Right ventricle myocardium superior (tissue), 1 donor: ENCODE data around the gene OR2T10. TPM values are rescaled to one million over a fixed set of nuclear protein-coding genes. Genes with fewer than 3 reads are reported as not detected.
"Not testable (repeated sequence)": the region's sequence is repeated elsewhere in the genome, so short reads cannot be mapped to it uniquely, and the experiment has no call there.

Experiments
- ATAC-seq: fragments of 200-7000 bp; cut with Tn5 transposase; one replicate; pipeline ENCODE4 v1.9.1; 2020; ENCODE audit warnings: mild to moderate bottlenecking; ENCODE audit not compliant: poor library complexity
- DNase-seq: peaks from one replicate; pipeline ENCODE4 v3.0.0-alpha.2; 2020
- intact Hi-C: fragments of 100-400 bp; cut with DNase I; formaldehyde crosslinking; loops from one replicate; pipeline ENCODE4 v1.11.2; 2022
- long read RNA-seq: library from polyadenylated mRNA; unstranded; transcript quantifications from one replicate; pipeline ENCODE4 v2.0.0, GENCODE V29; 2021
- total RNA-seq: library from RNA; stranded (reverse); fragmentation: NEBNext Ultra II Directional; extraction: Animal tissue kit (Norgen Biotek cat#: 25700); gene quantifications from one replicate; pipeline ENCODE4 v1.2.1, GENCODE V29; 2021
- donor health status: DM: no; HTN: yes; CAD: no; lungs with severe emphysema.

The OR2T10 gene, protein sequence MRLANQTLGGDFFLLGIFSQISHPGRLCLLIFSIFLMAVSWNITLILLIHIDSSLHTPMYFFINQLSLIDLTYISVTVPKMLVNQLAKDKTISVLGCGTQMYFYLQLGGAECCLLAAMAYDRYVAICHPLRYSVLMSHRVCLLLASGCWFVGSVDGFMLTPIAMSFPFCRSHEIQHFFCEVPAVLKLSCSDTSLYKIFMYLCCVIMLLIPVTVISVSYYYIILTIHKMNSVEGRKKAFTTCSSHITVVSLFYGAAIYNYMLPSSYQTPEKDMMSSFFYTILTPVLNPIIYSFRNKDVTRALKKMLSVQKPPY
- total RNA-seq = not detected
- long read RNA-seq = 0 reads

DNA sequence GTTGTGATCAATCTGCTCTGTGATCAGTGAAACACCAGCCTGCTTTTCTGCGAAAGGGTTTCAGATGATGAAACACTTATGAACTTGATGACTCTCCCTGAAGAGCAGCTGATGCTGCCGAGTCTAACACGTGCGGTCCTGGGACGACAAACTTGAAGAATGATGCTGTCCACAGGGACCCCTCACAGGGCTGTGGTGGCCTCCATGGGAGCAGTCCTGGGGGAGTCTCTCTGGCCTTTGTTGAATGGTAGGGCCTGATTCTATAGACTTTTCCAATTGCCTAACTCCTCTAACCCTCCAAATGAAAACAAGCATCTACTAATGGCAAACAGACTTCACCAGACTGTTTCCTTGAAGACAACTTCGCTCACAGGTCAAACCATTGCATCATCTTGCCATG lies at the start of gene OR2T10:
Gene OR2T10, minus strand, starts transcription at position 112 of the 400 bp plus-strand sequence. CDS start 3,932 bp downstream, outside the sequence.
- ATAC-seq (no peak), DNase-seq (no peak)
- intact Hi-C loops = no loop called here

DNA sequence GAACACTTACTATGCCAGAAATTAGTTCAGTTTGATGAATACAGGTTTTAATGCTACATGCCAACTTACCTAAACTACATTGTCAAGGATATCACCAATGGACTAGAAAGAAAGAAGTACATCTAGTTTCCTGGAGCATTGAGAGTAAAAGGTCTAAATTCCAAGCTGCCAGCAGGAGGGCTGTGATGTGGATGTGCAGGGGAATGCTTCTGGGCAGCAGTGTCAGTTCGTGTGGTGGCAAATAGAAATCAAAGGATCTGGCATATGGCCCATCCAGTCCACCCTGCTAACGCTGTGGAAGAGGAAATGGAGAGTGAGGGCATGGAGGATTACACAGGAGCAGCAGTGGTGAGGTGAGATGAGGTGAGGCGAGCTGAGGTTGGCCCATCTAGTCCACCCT lies 47.7 kb upstream of the OR2T10 start, which contains the start of gene OR2T35:
Gene OR2T35, minus strand, starts transcription at position 101 of the 400 bp plus-strand sequence. CDS start 6,020 bp downstream, outside the sequence.
- ATAC-seq, DNase-seq: not testable (repeated sequence)
- intact Hi-C loops = loop anchor here (10.0 kb wide), 1 partner anchor 200 kb away; the partner anchor contains the start of gene OR2T2

DNA sequence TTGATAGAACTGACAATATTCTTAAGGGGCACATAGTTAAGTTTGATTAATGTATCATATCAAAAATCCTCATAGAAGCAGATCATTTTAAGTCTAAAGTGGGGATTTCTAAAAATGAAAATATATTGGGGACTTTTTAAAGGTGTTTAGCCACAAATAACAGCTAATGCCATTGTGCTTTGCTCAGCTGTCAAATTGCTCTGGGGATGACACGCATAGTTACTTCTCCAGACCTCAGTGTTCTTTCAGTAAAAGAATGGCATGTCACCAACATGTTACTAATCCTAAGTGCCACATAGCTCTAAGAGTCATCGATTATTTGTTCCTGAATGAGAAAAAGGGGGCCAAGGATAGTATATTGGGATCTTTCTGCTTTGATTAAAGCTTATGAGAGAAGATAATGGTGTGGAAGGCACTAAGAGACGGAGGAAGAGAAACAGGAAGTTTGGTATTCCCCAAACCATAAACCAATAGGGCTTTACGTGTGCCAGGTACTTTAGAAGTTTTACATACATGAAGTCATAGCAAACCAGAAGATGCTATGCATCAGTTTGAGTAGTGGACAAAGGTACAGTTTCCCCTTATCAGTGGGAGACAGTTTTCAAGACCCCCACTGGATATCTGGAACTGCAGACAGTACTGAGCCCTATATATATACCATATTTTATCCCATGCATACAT lies 45.6 kb upstream of the OR2T10 start:
- intact Hi-C loops = loop anchor here (10.0 kb wide), 1 partner anchor 198 kb away; the partner anchor contains the start of gene OR2T2
- not testable (repeated sequence) for ATAC-seq

DNA sequence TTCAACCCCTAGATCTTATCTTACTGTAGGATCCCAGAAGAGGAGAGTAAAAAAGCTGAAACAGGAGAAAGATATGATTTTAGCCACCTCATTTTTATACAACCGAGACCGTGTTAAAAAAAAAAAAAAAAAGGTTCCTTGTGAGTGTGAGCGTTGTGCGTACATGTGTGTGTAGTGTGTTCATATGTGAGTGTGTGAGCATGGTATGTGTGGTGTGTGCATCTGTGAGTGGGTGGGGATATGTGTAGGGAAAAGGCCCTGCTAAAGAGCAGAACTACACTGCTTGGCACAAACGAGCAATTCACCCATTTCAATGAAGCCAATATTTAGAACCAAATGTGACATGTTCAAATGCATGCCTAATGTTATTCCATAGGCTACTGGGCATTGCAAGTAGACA lies 44.1 kb upstream of the OR2T10 start:
- not testable (repeated sequence) for DNase-seq, ATAC-seq
- intact Hi-C loops = loop anchor here (10.0 kb wide), 1 partner anchor 197 kb away; the partner anchor contains the start of gene OR2T2

More for the DNA sequence above, 45.6 kb upstream of the OR2T10 start:
- DNase-seq = not testable (repeated sequence)

DNA sequence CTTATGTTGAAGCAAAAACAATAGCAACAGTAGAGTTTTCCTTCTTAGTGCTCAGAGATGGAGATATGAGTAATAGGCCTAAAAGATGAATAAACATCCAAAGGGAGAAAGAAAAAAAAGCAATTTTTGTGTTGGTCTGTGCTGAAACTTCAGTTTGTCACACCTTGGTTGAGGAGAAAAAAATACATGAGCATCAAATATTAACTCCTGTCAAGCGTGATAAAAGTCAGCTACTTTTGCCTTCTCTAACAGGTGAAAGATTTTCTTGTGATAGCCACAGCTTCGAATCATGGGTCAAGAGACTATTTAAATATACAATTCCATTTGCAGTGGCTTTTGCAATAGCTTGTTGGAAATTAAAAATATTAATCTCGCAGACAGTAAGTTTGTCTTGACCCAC lies 43.4 kb upstream of the OR2T10 start:
- DNase-seq = not testable (repeated sequence)
- intact Hi-C loops = loop anchor here (10.0 kb wide), 1 partner anchor 196 kb away; the partner anchor contains the start of gene OR2T2

DNA sequence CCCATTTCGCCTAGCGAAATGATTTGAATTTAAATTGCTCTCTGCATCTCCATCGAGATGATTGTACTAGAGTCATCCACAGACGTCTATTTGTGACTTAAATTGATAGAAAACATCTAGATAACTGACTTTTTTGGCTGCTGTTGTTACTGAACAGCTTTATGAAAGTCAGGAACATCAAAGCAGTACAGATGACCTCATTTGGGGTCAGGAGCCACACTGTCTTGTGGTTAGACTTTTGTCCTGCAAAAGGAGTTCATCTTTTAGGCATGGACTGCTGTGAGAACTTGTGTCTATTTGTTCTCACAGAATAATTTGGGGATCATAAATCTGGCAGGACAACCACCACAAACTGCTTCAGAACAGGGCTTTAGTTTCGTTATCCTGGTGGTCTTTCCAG lies 42.2 kb upstream of the OR2T10 start:
- intact Hi-C loops = loop anchor here (10.0 kb wide), 1 partner anchor 195 kb away; the partner anchor contains the start of gene OR2T2

More for the DNA sequence above, 43.4 kb upstream of the OR2T10 start:
- not testable (repeated sequence) for ATAC-seq

DNA sequence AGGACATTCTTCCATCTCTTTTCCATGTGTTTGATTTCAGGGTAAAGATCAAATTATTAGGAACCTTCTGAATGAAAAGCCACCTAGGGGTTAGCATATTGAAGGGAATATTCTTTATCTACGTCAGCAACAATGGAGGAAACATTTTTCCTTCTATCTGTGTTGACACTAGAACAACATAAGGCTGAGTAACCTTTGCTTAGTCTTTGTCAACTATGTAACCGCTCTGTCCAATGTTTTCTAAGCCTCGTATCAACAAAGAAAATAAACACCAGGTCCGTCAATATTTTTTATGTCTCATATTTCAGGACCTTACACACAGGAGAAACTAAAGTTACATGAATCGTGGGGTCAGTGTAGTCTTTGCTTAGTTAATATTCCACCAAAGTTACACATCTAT lies 39.1 kb upstream of the OR2T10 start:
- DNase-seq, intact Hi-C loops, ATAC-seq: not testable (repeated sequence)

More for the DNA sequence above, 42.2 kb upstream of the OR2T10 start:
- not testable (repeated sequence) for DNase-seq, ATAC-seq

DNA sequence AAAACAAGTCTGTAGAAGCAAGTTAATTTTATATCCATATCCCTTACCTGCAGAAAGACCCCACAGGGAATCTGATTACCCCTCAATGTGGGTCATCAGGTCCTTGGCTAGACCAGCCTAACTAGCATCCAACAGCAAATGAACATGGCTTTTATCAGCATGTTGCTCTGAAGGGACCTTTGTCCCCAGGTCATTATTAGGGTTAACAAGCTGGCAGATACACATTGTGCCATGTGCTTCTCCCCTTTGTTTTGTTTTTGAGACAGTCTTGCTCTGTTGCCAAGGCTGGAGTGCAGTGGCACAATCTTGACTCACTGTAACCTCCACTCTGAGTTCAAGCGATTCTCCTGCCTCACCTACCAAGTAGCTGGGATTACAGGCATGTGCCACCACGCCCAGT lies 37.5 kb upstream of the OR2T10 start, which contains the start of gene OR2T11:
Gene OR2T11, minus strand, starts transcription at position 101 of the 400 bp plus-strand sequence. CDS start 7,963 bp downstream, outside the sequence.
- intact Hi-C loops, DNase-seq, ATAC-seq: not testable (repeated sequence)

DNA sequence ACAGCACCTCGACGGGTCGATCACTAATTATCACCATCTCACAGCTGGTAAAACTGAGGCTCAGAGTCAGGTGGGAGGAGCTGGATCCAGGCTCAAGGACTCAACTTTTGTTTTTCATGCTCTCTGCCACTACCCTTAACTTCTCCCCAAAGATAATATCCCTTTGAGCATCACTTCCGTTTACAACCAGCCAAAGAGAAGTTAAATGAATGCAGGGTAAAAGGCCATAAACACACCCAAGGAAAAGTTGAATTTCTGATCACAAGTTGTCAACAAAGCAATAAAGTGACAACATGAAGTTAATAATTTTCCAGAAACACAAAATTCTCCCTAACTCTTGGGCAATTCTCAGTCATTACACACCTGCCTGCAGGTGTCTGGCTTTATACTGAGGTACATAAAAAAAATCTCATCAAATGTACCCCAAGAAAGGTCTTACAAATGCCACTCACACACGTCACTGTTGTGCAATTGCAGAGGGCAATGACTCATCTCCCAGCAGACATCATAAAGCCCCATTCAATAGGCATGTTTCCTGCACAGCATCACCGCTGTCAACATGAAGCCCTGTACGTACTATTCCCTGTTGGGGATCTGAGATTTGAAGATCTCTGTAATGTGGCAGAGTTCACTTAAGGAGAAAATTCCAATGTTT lies 34.0 kb upstream of the OR2T10 start:
- ATAC-seq = no peak
- no peak for DNase-seq
- intact Hi-C loops = no loop called here

DNA sequence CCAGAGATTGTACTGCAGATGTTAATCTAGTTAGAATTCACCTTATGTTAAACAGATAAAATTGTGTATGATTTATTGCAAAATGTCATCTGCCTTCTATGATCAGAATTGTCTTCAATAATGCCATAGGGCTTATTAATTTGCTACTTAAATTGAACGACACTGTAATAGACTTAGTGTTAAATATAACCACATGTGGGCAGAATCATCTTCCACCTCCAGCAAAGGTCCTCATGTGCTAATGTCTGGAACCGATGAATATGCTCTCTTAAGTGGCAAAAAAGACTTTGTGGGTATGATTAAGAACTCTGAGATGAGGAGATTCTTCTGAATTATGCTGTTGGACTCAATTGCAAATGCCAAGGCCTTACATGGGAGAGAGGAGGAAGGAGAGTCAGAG lies 33.1 kb upstream of the OR2T10 start:
- no peak for ATAC-seq
- DNase-seq = no peak
- intact Hi-C loops = no loop called here

DNA sequence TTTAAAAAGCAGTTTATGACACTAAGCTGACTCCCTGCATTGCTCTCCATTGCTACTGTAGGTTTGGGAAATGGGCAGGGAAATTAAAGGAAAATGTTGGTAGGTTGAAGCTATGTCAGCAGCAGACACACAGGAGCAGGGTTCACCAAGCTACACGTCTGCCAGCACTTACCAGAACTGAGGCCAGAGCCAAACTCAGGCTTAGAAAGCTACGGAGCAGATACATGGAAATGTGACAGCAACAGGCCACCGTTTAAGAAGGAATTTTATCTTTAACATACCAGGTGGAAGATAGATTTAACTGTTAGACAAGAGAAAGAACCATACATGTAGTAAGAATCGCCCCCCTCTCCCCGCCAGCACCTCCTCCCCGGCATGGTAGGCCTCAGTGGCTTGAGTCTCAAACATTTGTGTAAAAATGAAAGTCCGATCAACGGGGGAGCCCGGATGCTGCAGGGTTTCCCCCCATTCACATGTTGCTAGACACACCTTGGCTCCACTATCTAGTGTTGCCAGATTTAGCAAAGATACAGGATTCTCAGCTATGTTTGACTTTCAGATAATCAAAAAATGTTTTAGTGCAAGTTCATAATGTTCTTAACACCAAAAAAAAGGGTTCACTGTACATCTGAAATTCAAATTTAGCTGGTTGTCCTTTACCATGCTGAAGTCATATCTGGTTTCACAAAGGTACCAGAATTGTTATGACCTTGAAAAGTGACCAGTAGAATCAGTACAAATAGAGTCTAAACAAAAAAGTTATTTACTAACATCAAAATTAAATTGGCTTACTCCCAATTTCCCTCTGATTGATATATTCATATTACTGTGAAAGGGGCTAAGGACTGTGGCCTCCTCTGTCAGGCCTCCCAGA lies 30.7 kb upstream of the OR2T10 start:
- intact Hi-C loops = no loop called here
- ATAC-seq (no peak), DNase-seq (no peak)

DNA sequence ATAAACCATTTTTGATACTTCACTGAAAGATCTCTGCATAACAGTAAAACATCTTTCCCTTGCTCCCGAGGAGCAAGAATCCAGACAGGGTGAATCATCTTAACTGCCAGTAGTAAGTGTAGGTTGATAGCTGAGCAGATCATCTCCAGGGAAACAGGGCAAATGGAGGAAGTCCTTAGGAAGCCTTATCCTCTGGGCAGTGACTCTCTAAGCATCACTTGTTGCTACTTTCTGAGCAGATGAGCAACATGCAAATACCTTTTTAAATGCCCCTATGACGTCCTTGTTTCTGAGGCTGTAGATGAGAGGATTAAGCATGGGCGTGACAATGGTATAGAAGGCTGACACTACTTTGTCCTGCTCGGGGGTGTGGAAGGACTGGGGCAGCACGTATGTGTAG lies 28.5 kb upstream of the OR2T10 start:
- ATAC-seq = no peak
- DNase-seq = no peak
- intact Hi-C loops = no loop called here

DNA sequence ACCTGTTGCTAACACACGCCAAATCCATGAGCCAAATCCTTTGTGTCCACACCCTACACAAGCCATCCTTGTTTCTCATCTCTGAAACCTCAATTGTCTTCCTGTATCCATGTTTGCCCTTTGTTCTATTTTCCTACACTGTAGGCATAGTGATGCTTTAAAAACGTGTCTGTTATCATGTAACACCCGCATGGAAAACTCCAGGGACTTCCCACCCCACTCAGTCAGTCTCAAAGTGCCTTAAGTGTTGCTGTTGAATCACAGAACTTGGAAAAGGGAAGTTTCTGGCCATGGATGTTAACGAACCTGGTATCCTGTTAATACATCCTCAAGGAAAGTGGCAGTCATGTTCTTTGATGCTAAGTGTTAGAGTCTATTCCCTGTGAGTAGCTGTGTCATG lies 27.7 kb upstream of the OR2T10 start:
- no peak for DNase-seq
- ATAC-seq = no peak
- intact Hi-C loops = no loop called here

DNA sequence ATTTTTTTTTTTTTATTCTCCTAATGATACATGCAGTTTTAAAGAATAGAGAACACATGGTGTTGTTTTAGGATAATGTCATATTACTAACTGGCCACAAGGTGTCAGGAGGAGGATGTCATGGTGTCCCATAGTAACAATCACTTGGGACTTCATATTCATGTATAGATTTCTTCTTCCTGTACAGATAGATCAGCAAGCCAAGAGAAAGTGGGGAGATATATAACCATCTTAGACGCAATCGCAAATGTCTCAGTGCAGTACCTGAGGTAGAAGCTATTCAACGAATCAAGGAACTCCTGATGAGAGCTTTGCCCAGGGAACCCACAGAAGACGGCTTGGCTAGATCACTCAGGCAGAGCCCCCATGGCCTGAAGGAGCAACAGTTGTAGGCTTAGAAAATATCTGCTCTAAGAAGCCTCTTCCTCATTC lies 25.1 kb upstream of the OR2T10 start:
- ATAC-seq (peak; percentile 68), DNase-seq (no peak)
- intact Hi-C loops = loop anchor here (2.0 kb wide), 1 partner anchor 184 kb away; no protein-coding TSS in a partner anchor

DNA sequence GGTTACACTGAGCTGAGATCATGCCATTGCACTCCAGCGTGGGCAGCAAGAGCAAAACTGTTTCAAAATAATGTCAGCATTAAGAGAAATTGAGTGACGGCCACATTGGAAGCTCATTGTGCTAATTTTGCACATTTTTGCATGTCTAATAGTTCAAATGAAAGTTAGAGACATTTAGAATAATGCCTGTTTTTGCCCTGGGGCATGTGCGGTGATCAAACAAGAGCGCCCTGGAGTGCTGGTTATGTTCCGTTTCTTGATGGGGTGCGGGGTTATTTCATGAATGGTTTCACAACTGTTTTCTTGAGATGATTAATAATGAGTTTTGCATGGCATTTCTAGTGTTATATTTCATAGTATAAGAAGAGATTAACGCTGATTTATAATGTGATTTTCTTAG lies 24.3 kb upstream of the OR2T10 start:
- ATAC-seq (no peak), DNase-seq (no peak)
- intact Hi-C loops = loop anchor here (2.0 kb wide), 1 partner anchor 185 kb away; no protein-coding TSS in a partner anchor

DNA sequence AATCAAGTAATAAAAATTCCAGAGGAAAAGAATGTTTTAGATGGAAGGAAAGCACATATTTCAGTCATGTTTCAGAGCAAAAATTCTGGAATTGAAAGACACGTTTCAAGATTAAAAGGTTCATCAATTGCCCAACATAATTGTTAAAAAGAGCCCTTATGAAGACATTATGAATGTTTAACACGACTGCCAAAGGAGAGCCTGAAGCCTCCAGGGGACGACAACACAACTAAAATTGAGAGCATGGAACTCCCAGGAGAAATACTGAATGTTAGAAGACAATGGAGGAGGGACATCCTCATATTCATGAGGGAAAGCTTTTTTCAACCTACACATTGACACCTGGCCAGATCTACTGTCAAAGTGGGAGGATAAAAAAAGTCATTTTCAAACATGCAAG lies 21.4 kb upstream of the OR2T10 start:
- intact Hi-C loops = no loop called here
- ATAC-seq (no peak), DNase-seq (peak; percentile 58)

DNA sequence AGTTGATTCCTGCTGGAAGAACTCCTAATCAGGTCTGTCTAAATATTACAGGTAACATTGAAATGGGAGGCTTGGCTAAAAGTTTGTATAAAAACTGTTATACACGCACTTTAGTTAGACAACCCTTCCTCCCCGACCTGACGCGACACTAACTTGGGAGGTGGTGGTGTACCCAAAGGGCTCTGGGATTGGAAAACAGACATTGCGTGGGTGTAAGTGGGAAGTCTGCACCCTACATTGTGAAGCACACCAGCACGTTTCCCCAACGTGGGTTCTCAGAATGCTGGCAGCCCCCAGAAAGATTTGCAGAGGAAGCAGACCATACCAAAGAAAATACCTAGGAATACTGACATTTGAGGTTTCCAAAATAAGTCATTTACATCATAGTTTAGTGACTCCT lies 20.6 kb upstream of the OR2T10 start:
- intact Hi-C loops = no loop called here
- ATAC-seq = no peak
- no peak for DNase-seq

DNA sequence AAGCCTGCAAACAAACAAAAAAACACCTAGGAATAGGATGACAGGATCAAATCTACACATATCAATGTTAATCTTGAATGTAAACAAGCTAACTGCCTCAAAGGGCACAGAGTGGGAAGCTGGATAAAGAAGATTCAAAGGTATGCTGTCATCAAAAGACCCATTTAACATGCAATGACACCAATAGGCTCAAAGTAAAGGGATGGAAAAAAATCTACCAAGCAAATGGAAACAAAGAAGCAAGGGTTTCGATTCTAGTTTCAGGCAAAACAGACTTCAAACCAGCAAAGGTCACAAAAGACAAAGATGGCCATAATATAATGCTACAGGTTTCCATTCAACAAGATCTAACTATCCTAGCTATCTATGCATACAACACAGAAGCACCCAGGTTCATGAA lies 16.2 kb upstream of the OR2T10 start:
- DNase-seq = no peak
- intact Hi-C loops = no loop called here
- no peak for ATAC-seq
